H9 (cell line): ENCODE data around the gene CD180. TPM values are rescaled to one million over a fixed set of nuclear protein-coding genes. Genes with fewer than 3 reads are reported as not detected.

Experiments
- DNase-seq: peaks from one replicate; pipeline ENCODE4 v3.0.0-alpha.2; 2017
- H2AFZ ChIP-seq: one replicate; pipeline ENCODE4 v1.6.1; 2013; ENCODE audit warnings: mild to moderate bottlenecking, low read length, control low read depth, moderate library complexity
- H2AK5ac ChIP-seq: 2 replicates; pipeline ENCODE4 v1.6.1; 2013; ENCODE audit warnings: low read length, control low read depth, mixed read lengths; ENCODE audit not compliant: insufficient read length
- H2BK120ac ChIP-seq: one replicate; pipeline ENCODE4 v1.6.1; 2013; ENCODE audit warnings: low read depth, mild to moderate bottlenecking, low read length, control low read depth, inconsistent platforms; ENCODE audit not compliant: poor library complexity, severe bottlenecking
- H2BK12ac ChIP-seq: 2 replicates; pipeline ENCODE4 v1.6.1; 2013; ENCODE audit warnings: low read length, control low read depth, mixed read lengths, low read depth; ENCODE audit not compliant: insufficient read length
- H2BK15ac ChIP-seq: 2 replicates; pipeline ENCODE4 v1.6.1; 2013; ENCODE audit warnings: low read depth, low read length, control low read depth
- H2BK20ac ChIP-seq: one replicate; pipeline ENCODE4 v1.6.1; 2013; ENCODE audit warnings: low read depth, mild to moderate bottlenecking, low read length, control low read depth, inconsistent platforms; ENCODE audit not compliant: poor library complexity, severe bottlenecking
- H2BK5ac ChIP-seq: 2 replicates; pipeline ENCODE4 v1.6.1; 2013; ENCODE audit warnings: low read length, control low read depth, mixed read lengths; ENCODE audit not compliant: insufficient read length
- H3K14ac ChIP-seq: 2 replicates; pipeline ENCODE4 v1.6.1; 2013; ENCODE audit warnings: low read length, control low read depth; ENCODE audit not compliant: insufficient read depth
- H3K18ac ChIP-seq: 2 replicates; pipeline ENCODE4 v1.6.1; 2013; ENCODE audit warnings: low read depth, mild to moderate bottlenecking, mixed read lengths, low read length, control low read depth; ENCODE audit not compliant: insufficient read length
- H3K23ac ChIP-seq: 2 replicates; pipeline ENCODE4 v1.6.1; 2013; ENCODE audit warnings: low read length, control low read depth, mixed read lengths, low read depth; ENCODE audit not compliant: insufficient read length
- H3K23me2 ChIP-seq: 2 replicates; pipeline ENCODE4 v1.6.1; 2013; ENCODE audit warnings: low read depth, mild to moderate bottlenecking, mixed read lengths, low read length, control low read depth; ENCODE audit not compliant: insufficient read length, poor library complexity, severe bottlenecking
- H3K27ac ChIP-seq: 2 replicates; pipeline ENCODE4 v1.5.1; 2013; ENCODE audit warnings: low read length, control low read depth, mixed read lengths, low read depth; ENCODE audit not compliant: insufficient read length
- H3K27me3 ChIP-seq: 2 replicates; pipeline ENCODE4 v1.6.1; 2013; ENCODE audit warnings: low read length, control low read depth, inconsistent platforms; ENCODE audit not compliant: insufficient read depth
- H3K4ac ChIP-seq: 2 replicates; pipeline ENCODE4 v1.6.1; 2013; ENCODE audit warnings: low read depth, mild to moderate bottlenecking, control low read depth, inconsistent platforms, low read length, moderate library complexity
- H3K4me1 ChIP-seq: 2 replicates; pipeline ENCODE4 v1.6.1; 2013; ENCODE audit warnings: low read length, control low read depth, inconsistent platforms; ENCODE audit not compliant: insufficient read depth
- H3K4me2 ChIP-seq: 2 replicates; pipeline ENCODE4 v1.6.1; 2013; ENCODE audit warnings: low read length, control low read depth, mixed read lengths; ENCODE audit not compliant: insufficient read length, insufficient read depth
- H3K56ac ChIP-seq: 2 replicates; pipeline ENCODE4 v1.6.1; 2013; ENCODE audit warnings: low read depth, mild to moderate bottlenecking, mixed read lengths, low read length, control low read depth; ENCODE audit not compliant: insufficient read length
- H3K79me1 ChIP-seq: 2 replicates; pipeline ENCODE4 v1.6.1; 2013; ENCODE audit warnings: low read depth, mild to moderate bottlenecking, moderate library complexity, low read length, control low read depth, inconsistent platforms; ENCODE audit not compliant: insufficient read depth, poor library complexity, severe bottlenecking
- H3K79me2 ChIP-seq: 2 replicates; pipeline ENCODE4 v1.6.1; 2013; ENCODE audit warnings: low read length, control low read depth, inconsistent platforms; ENCODE audit not compliant: insufficient read depth
- H3K9ac ChIP-seq: 2 replicates; pipeline ENCODE4 v1.6.1; 2013; ENCODE audit warnings: low read length, control low read depth, mixed read lengths; ENCODE audit not compliant: insufficient read length; ENCODE audit errors: extremely low read depth
- H3K9me3 ChIP-seq: one replicate; pipeline ENCODE4 v1.6.1; 2013; ENCODE audit warnings: low read depth, low read length, inconsistent platforms; ENCODE audit not compliant: control insufficient read depth
- H3T11ph ChIP-seq: one replicate; pipeline ENCODE4 v1.6.1; 2013; ENCODE audit warnings: mild to moderate bottlenecking, low read length, control low read depth, inconsistent platforms
- H4K20me1 ChIP-seq: one replicate; pipeline ENCODE4 v1.6.1; 2013; ENCODE audit not compliant: control insufficient read depth, insufficient read length, insufficient read depth
- H4K5ac ChIP-seq: 2 replicates; pipeline ENCODE4 v1.6.1; 2013; ENCODE audit warnings: low read depth, mild to moderate bottlenecking, mixed read lengths, low read length, control low read depth; ENCODE audit not compliant: insufficient read length
- H4K8ac ChIP-seq: replicated peaks from 2 replicates; pipeline ENCODE4 v1.6.1; 2013; ENCODE audit warnings: low read length, control low read depth, mixed read lengths, low read depth; ENCODE audit not compliant: insufficient read length
- H4K91ac ChIP-seq: 2 replicates; pipeline ENCODE4 v1.6.1; 2013; ENCODE audit warnings: low read depth, mild to moderate bottlenecking, moderate library complexity, mixed read lengths, low read length, control low read depth; ENCODE audit not compliant: insufficient read length
- H3K27ac Mint-ChIP-seq, 3 experiments: 2 replicates in 2 of 3; 3 replicates in 1 of 3; pipeline ENCODE4 v1.8.0; 2020 to 2021; ENCODE audit warnings: mixed read lengths in 3 of 3, mild to moderate bottlenecking in 1 of 3, moderate library complexity in 1 of 3
- H3K27me3 Mint-ChIP-seq: 2 replicates; pipeline ENCODE4 v1.8.0; 2021; ENCODE audit warnings: low read depth, mild to moderate bottlenecking, moderate library complexity, mixed read lengths
- H3K36me3 Mint-ChIP-seq, 3 experiments: 2 replicates in 2 of 3; 3 replicates in 1 of 3; pipeline ENCODE4 v1.8.0; 2020 to 2021; ENCODE audit warnings: low read depth in 3 of 3, mixed read lengths in 3 of 3; ENCODE audit not compliant: insufficient read depth in 1 of 3
- H3K4me1 Mint-ChIP-seq, 2 experiments: 2 replicates each; pipeline ENCODE4 v1.8.0; 2020; ENCODE audit warnings: mixed read lengths in 2 of 2
- H3K4me3 Mint-ChIP-seq, 2 experiments: 2 replicates in 1 of 2; 3 replicates in 1 of 2; pipeline ENCODE4 v1.8.0; 2020 to 2021; ENCODE audit warnings: mild to moderate bottlenecking in 2 of 2, mixed read lengths in 2 of 2, moderate library complexity in 1 of 2
- H3K9me3 Mint-ChIP-seq, 2 experiments: 2 replicates in 1 of 2; 3 replicates in 1 of 2; pipeline ENCODE4 v1.8.0; 2020; ENCODE audit warnings: mild to moderate bottlenecking in 2 of 2, mixed read lengths in 2 of 2, moderate library complexity in 1 of 2
- CTCF ChIP-seq: fragments of 200-600 bp; sonication (generic); conservative IDR thresholded peaks from 3 replicates; pipeline ENCODE4 v1.8.0; 2021; ENCODE audit warnings: antibody characterized with exemption, mild to moderate bottlenecking
- WGBS: extraction: QIAGEN DNeasy Blood & Tissue Kit; methylation state at CpG from one replicate; pipeline ENCODE4 v1.1.7; 2013; ENCODE audit warnings: missing lambda C conversion rate, low lambda C conversion rate, mixed read lengths; ENCODE audit not compliant: insufficient read length; ENCODE audit errors: extremely low coverage; 5-methylcytosine and 5-hydroxymethylcytosine counted together
- total RNA-seq: library from RNA; stranded (reverse); gene quantifications from 2 replicates; pipeline ENCODE4 v1.2.1, GENCODE V29; 2021

CD180 gene
- total RNA-seq, 1 experiment from 2014 or later, result not detected

GRCh38 chr5:67192719-67193438 is 3.7 kb downstream of the CD180 start:
- Histone ChIP-seq H2BK15ac (no peak overlapping the region), H3K79me1 (no peaks in the 10 kb centered on the region), H2BK12ac (no peak overlapping the region), H3K4ac (no peak overlapping the region), H3K14ac (no peak overlapping the region), H3T11ph (no peak overlapping the region), H4K91ac (no peak overlapping the region), H4K5ac (no peak overlapping the region), H2BK5ac (no peak overlapping the region), H4K20me1 (no peaks in the 10 kb centered on the region), H3K56ac (no peak overlapping the region), H3K27me3 (no peaks in the 10 kb centered on the region), H3K27ac (no peak overlapping the region), H3K23ac (no peak overlapping the region), H3K9me3 (no peaks in the 10 kb centered on the region), H4K8ac (no peak overlapping the region), H3K4me1 (peaks cover 7% of the 10 kb centered on the region; the same call in 1 of the 2 replicates), H2BK120ac (no peak overlapping the region), H3K9ac (no peak overlapping the region), H3K18ac (no peak overlapping the region), H3K79me2 (no peaks in the 10 kb centered on the region), H2AK5ac (no peak overlapping the region), H2BK20ac (no peak overlapping the region), H2AFZ (no peak overlapping the region), H3K23me2 (no peaks in the 10 kb centered on the region), H3K4me2 (no peak overlapping the region)
- H3K9me3 Mint-ChIP-seq, result peaks cover 11 to 16% of the 10 kb centered on the region in 2 experiments
- peaks cover 19 to 22% of the 10 kb centered on the region in 2 experiments for H3K4me1 Mint-ChIP-seq
- H3K4me3 Mint-ChIP-seq, result no peak overlapping the region; a peak in 1 of 5 replicates
- H3K27me3 Mint-ChIP-seq, result no peaks in the 10 kb centered on the region; the same call in none of the 2 replicates
- no peak overlapping the region for H3K27ac Mint-ChIP-seq
- WGBS, result no CpG with 5 or more reads among the region's 9 CpGs
- TF ChIP-seq CTCF, result no peak
- H3K36me3 Mint-ChIP-seq, result peaks cover 5 to 17% (median 7%) of the 10 kb centered on the region in 3 experiments; a peak in 6 of 7 replicates
- DNase-seq, result no peak
